GM10248 (cell line): ENCODE data around the gene KMT5C.
A peak's percentile ranks its signal among the peaks of the same experiment; 100 is the strongest.

Experiments used
- CTCF ChIA-PET: fragments of 300-600 bp; sonication (Branson Sonifier 250); formaldehyde crosslinking; extraction: SDS; loops from one replicate; lab custom pipeline; 2021; ENCODE audit warnings: antibody characterized with exemption; lab: Yijun Ruan, JAX
- POLR2A ChIA-PET: fragments of 350-650 bp; sonication (Branson Sonifier 250); formaldehyde crosslinking; extraction: SDS; loops from one replicate; lab custom pipeline; 2020; ENCODE audit warnings: antibody characterized with exemption; lab: Yijun Ruan, JAX
- DNase-seq: peaks from one replicate; pipeline ENCODE4 v3.0.0; 2012; ENCODE audit errors: extremely low spot score
- CTCF ChIP-seq: IDR thresholded peaks from 2 replicates; pipeline ENCODE4 v1.5.1; 2012; ENCODE audit warnings: mild to moderate bottlenecking, low read depth; ENCODE audit errors: extremely low read depth, missing control alignments, control extremely low read depth

The KMT5C gene

GRCh38 chr19:55383279-55384130, 43.8 kb downstream of the KMT5C start:
- DNase-seq = peak; percentile 76

DNA sequence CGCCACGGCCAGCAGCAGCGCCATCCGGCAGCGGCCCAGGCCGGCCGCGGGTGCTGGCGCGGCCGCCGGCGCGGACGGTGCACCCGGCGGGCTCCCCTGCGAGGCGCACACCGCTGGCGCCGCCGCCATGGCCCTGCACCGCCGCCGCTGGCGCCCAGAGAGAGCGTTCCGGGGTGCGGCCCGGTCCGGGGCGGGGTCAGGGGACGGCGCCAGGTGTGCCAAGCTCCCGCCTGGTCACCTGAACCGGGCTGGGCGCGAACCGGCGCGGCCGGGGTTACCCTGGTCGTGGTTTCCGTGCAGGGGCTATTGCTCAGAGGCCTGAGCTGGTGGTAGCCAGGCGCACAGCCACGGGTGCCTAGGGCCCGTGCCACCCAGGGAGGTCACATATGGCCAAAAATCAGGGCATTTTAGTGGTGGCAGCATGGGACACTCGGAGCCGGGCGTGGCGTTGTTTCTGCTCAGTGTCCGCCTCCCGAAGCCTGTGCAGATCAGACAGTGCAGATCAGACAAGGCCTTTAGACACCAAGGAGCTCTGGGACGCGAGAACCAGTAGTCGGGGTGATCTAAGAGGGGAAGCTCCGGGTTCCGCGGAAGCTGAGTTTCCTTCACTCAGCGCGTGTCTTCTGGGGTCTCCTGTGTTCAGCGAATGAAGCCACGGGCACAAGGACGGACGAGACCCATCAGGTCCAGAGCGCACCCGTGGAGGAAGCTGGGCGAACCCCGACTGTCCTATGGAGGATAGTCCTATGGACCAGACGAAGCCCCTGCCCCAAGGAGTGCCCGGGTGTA, 44.6 kb downstream of the KMT5C start, which contains the start of gene TMEM238:
TMEM238 (minus strand) TSS at position 162 of the 789 bp plus-strand sequence; CDS start at position 129, 33 bp downstream.
- POLR2A ChIA-PET = interaction anchor here (0.7 to 1.9 kb wide), 6 partner anchors 9 to 130 kb away, joined by 3 to 13 read pairs (median 3); partner anchors contain the start of genes KMT5C and UBE2S
- DNase-seq = no peak
- no peak for TF ChIP-seq CTCF
- CTCF ChIA-PET = interaction anchor here (0.9 to 3.1 kb wide), 14 partner anchors 16 to 296 kb away, joined by 3 to 19 read pairs (median 4); partner anchors contain the start of genes KMT5C and UBE2S

More at GRCh38 chr19:55383279-55384130, 43.8 kb downstream of the KMT5C start:
- CTCF ChIA-PET = interaction anchor here (0.9 to 3.1 kb wide), 14 partner anchors 16 to 295 kb away, joined by 3 to 19 read pairs (median 4); partner anchors contain the start of genes KMT5C and UBE2S
- TF ChIP-seq CTCF = peak; percentile 46
- POLR2A ChIA-PET = interaction anchor here (0.7 to 1.9 kb wide), 6 partner anchors 10 to 129 kb away, joined by 3 to 13 read pairs (median 3); partner anchors contain the start of genes KMT5C and UBE2S

DNA sequence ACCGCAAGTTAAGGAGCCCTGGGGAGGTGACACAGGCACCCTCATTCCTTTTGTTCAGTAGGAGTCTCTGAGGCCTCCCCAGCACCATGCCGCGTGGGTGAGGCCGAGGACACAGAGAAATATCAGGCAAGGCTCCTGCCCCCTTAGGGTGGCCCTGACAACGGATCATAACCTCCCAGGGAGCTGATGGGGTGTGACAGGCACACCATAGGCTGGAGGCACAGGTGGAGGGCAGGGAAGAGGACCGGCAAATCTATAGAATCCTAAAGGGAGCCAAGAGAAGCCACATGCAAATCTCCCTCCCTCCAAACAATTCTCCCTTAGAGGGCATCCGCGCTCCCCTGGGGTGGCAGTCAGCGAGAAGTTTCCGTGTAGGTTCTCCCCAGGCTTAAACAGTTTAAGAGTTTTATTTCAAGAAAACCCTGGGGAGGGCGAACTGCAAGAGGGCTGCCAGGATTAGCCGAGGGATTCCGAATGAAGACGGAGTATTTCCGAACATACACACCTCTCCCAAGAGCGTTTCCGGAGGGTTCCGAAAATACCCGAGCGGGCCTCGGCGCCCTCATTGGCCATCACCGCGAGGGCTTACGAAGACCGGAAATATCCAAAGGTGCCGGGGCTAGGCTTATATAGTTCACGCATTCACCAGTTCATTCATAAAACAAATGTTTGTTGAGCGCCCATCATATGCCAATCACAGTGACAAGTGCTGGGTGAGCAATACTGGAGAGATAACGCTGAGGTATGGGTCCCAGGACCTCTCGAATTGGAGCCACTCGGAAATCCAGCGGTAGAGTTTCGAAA, 45.4 kb downstream of the KMT5C start:
- ChIA-PET CTCF (interaction anchor here (1.5 to 3.1 kb wide), 8 partner anchors 15 to 238 kb away, joined by 3 to 19 read pairs (median 6); partner anchors contain the start of gene KMT5C), POLR2A (interaction anchor here (0.5 to 6.1 kb wide), 7 partner anchors 8 to 109 kb away, joined by 3 to 29 read pairs (median 5); partner anchors contain the start of gene UBE2S)
- peak; percentile 95 for DNase-seq
- TF ChIP-seq CTCF = no peak

- DNase-seq = peak; percentile 98
- ChIA-PET POLR2A (interaction anchor here (0.5 to 6.1 kb wide), 3 partner anchors 14 to 108 kb away, joined by 3 to 29 read pairs (median 5); partner anchors contain the start of gene UBE2S), CTCF (interaction anchor here (1.1 kb wide), 1 partner anchor 81 kb away, joined by 3 read pairs; no protein-coding TSS in a partner anchor)
- no peak for TF ChIP-seq CTCF
These were observed 46.2 kb downstream of the KMT5C start, which contains the start of gene RPL28 for GRCh38 chr19:55385724-55386492. TSS of gene RPL28 (plus strand) at chr19:55385932. CDS start at chr19:55386358, 426 bp downstream.

DNA sequence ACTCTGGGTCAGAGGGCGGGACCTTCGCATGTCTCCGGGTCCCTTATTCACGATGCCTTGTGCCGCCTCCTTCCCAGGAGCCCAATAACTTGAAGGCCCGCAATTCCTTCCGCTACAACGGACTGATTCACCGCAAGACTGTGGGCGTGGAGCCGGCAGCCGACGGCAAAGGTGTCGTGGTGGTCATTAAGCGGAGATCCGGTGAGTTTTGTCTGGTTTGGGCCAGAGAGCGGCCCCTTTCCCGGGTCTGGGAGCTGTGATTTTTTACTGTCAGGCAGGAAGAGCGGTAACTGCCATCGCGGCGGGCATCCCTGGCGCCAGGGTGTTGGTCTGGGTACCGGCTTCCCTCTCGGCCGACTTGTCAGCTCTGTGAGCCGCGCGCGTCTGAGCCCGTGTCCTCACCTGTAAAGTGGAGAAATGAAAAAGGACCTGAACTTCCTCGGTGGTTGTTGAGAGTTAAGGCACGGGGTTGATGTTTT, 46.9 kb downstream of the KMT5C start:
- TF ChIP-seq CTCF = no peak
- POLR2A ChIA-PET = interaction anchor here (0.5 to 6.1 kb wide), 5 partner anchors 13 to 254 kb away, joined by 5 to 29 read pairs (median 6); partner anchors contain the start of gene UBE2S
- CTCF ChIA-PET = interaction anchor here (1.1 kb wide), 1 partner anchor 80 kb away, joined by 3 read pairs; no protein-coding TSS in a partner anchor
- DNase-seq = no peak
